ENCODE results near the gene TAF4. TPM values are rescaled to one million over a fixed set of nuclear protein-coding genes. Genes with fewer than 3 reads are reported as not detected.

Gene TAF4
- total RNA-seq, 4 donors from 2014 or later: 6.2 to 37.6 (median 10.7) TPM

DNA sequence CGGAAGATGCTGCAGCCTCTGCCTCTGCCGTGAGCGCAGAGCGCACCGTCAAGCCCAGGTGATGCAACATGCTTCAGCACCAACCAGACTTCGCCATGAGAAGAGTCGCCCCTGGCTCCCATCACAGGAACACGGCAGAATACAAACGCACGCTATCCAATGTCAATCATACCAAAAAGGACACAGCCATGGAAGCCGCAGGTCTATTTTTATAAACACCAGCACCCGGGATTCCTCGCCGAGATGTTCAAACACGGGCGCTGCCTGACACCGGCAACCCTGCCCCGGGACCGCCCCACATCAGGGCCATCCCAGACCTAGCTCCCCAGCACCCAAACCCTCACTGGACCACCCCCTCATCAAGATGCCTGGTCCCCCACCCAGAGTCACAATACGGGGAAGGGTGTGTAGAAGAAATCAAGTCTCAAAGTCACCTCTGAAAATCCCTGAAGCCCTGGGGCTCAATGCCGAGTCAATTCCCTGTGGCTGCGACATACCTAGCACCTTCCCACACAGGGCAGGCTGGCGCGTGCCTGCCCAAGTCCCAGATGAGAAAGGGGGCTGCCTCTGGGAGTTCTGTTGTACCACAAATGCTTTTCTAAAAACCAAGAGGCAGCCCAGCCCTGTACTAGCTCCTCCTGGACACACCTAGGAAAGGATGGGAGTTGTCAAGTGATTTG is 17.9 kb downstream of the TAF4 start:
- no peak for DNase-seq
- H3K36me3 ChIP-seq: no peaks in the 10 kb centered on the region
- intact Hi-C loops (cut with DNase I; ENCODE audit: low total_unique reads): no loop called here

GRCh38 chr20:62046431-62046830 is 19.2 kb downstream of the TAF4 start:
- no peaks in the 10 kb centered on the region for H3K36me3 ChIP-seq
- H3K27ac ChIP-seq: no peak overlapping the region
- H3K4me1 ChIP-seq: no peaks in the 10 kb centered on the region
- no peak for DNase-seq
- TF ChIP-seq, protein P1, sequence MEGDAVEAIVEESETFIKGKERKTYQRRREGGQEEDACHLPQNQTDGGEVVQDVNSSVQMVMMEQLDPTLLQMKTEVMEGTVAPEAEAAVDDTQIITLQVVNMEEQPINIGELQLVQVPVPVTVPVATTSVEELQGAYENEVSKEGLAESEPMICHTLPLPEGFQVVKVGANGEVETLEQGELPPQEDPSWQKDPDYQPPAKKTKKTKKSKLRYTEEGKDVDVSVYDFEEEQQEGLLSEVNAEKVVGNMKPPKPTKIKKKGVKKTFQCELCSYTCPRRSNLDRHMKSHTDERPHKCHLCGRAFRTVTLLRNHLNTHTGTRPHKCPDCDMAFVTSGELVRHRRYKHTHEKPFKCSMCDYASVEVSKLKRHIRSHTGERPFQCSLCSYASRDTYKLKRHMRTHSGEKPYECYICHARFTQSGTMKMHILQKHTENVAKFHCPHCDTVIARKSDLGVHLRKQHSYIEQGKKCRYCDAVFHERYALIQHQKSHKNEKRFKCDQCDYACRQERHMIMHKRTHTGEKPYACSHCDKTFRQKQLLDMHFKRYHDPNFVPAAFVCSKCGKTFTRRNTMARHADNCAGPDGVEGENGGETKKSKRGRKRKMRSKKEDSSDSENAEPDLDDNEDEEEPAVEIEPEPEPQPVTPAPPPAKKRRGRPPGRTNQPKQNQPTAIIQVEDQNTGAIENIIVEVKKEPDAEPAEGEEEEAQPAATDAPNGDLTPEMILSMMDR (IDR thresholded peaks at IDR 0.05): no peak
- TF ChIP-seq POLR2A (IDR thresholded peaks at IDR 0.05): no peak
- intact Hi-C loops (cut with DNase I; ENCODE audit: low total_unique reads): no loop called here
- H3K9me3 ChIP-seq: no peaks in the 10 kb centered on the region
- H3K27me3 ChIP-seq: no peaks in the 10 kb centered on the region
- no peak overlapping the region for H3K4me3 ChIP-seq

More for the DNA sequence above, 17.9 kb downstream of the TAF4 start:
- no peaks in the 10 kb centered on the region for H3K9me3 ChIP-seq
- TF ChIP-seq, protein P1 (IDR thresholded peaks at IDR 0.05): no peak
- no peak for TF ChIP-seq POLR2A (IDR thresholded peaks at IDR 0.05)
- no peaks in the 10 kb centered on the region for H3K27me3 ChIP-seq
- no peaks in the 10 kb centered on the region for H3K4me1 ChIP-seq
- no peak overlapping the region for H3K4me3 ChIP-seq
- no peak overlapping the region for H3K27ac ChIP-seq

- Histone ChIP-seq H3K4me3 (no peak overlapping the region), H3K27me3 (no peaks in the 10 kb centered on the region), H3K4me1 (no peaks in the 10 kb centered on the region), H3K27ac (no peak overlapping the region), H3K9me3 (no peaks in the 10 kb centered on the region), H3K36me3 (no peaks in the 10 kb centered on the region)
- intact Hi-C loops (cut with DNase I; ENCODE audit: low total_unique reads): no loop called here
- TF ChIP-seq, protein P1 (IDR thresholded peaks at IDR 0.05): no peak
- no peak for TF ChIP-seq POLR2A (IDR thresholded peaks at IDR 0.05)
- no peak for DNase-seq
These were observed 20.0 kb downstream of the TAF4 start for GRCh38 chr20:62045529-62046285.

GRCh38 chr20:62045118-62045517 is 20.6 kb downstream of the TAF4 start:
- no peak for DNase-seq
- no peaks in the 10 kb centered on the region for H3K36me3 ChIP-seq

More at GRCh38 chr20:62045118-62045517, 20.6 kb downstream of the TAF4 start:
- Histone ChIP-seq H3K9me3 (no peaks in the 10 kb centered on the region), H3K27ac (no peak overlapping the region), H3K4me1 (no peaks in the 10 kb centered on the region), H3K4me3 (no peak overlapping the region), H3K27me3 (no peaks in the 10 kb centered on the region)
- no peak for TF ChIP-seq POLR2A (IDR thresholded peaks at IDR 0.05)
- TF ChIP-seq, protein P1 (IDR thresholded peaks at IDR 0.05): no peak
- intact Hi-C loops (cut with DNase I; ENCODE audit: low total_unique reads): no loop called here
